Naive B cell (primary cell): Measurements from ENCODE around the gene PLEKHH2. TPM values are rescaled to one million over a fixed set of nuclear protein-coding genes. Genes with fewer than 3 reads are reported as not detected.
"Not testable (repeated sequence)": the region's sequence is repeated elsewhere in the genome, so short reads cannot be mapped to it uniquely, and the experiment has no call there.

ENCODE experiments used
- ATAC-seq, 2 donors: fragments of 150-1000 bp; cut with Tn5 transposase; 2 replicates each; pipeline ENCODE4 v1.10.0; 2021; ENCODE audit warnings: low read depth in 2 of 2, mild to moderate bottlenecking in 2 of 2, moderate library complexity in 2 of 2
- DNase-seq: peaks from one replicate; pipeline ENCODE4 v3.0.0; 2022
- H3K27ac Mint-ChIP-seq, 6 donors: one replicate each; pipeline ENCODE4 v1.8.0; 2020 to 2022; ENCODE audit warnings: mild to moderate bottlenecking in 6 of 6, mixed read lengths in 6 of 6, moderate library complexity in 5 of 6, inconsistent platforms in 2 of 6
- H3K27me3 Mint-ChIP-seq, 3 donors: one replicate each; pipeline ENCODE4 v1.8.0; 2021 to 2022; ENCODE audit warnings: mixed read lengths in 3 of 3, mild to moderate bottlenecking in 1 of 3
- H3K36me3 Mint-ChIP-seq, 2 donors: one replicate each; pipeline ENCODE4 v1.8.0; 2020 to 2022; ENCODE audit warnings: mixed read lengths in 2 of 2, inconsistent platforms in 1 of 2, mild to moderate bottlenecking in 1 of 2
- H3K4me1 Mint-ChIP-seq, 3 donors: one replicate each; pipeline ENCODE4 v1.8.0; 2020 to 2022; ENCODE audit warnings: mixed read lengths in 3 of 3, inconsistent platforms in 1 of 3, mild to moderate bottlenecking in 1 of 3, moderate library complexity in 1 of 3
- H3K4me3 Mint-ChIP-seq, 8 donors: one replicate each; pipeline ENCODE4 v1.8.0; 2020 to 2022; ENCODE audit warnings: mild to moderate bottlenecking in 8 of 8, mixed read lengths in 8 of 8, moderate library complexity in 8 of 8, inconsistent platforms in 2 of 8
- H3K9me3 Mint-ChIP-seq, 7 donors: one replicate each; pipeline ENCODE4 v1.8.0; 2020 to 2022; ENCODE audit warnings: mixed read lengths in 7 of 7, mild to moderate bottlenecking in 5 of 7, inconsistent platforms in 2 of 7, moderate library complexity in 1 of 7
- polyA plus RNA-seq, 6 donors: library from polyadenylated mRNA; unstranded; fragments of 300-500 nt; fragmentation: Illumina TruSeq; gene quantifications; one replicate each; pipeline ENCODE4 v1.2.3, GENCODE V29; 2021; ENCODE audit warnings: low read depth in 6 of 6

Gene PLEKHH2
- polyA plus RNA-seq, 6 donors from 2014 or later: not detected

DNA sequence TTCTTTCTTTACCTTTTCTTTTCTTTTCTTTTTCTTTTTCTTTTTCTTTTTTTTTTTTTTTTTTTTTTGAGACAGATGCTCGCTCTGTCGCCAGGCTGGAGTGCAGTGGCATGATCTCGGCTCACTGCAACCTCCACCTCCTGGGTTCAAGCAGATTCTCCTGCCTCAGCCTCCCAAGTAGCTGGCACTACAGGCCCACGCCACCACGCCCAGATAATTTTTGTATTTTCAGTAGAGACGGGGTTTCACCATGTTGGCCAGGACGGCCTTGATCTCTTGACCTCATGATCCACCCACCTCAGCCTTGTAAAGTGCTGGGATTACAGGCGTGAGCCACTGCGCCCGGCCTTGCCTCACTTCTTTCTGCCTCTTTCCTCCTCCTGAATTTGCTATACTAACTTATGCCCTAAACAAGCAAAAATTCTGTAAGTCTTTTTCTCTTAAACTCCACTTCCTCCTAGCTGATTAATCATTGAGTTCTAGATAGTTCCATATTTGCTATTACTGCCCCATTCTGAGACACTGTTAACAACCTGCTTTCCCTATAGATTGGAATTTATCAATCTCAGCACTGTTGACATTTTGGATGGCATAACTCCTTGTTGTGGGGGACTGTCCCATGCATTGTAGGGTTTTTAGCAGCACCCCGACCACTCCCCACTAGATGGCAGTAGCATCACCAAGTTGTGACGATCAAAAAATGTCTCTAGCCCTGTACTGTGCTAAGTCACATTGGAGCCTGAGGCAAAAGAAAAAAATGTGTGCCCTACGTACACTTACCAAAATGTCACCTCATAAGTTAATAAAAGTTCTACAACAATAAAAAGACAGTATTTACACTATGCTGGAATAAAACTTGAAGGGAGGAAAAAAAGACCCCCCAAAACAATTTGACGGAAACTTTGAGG is 24.8 kb upstream of the PLEKHH2 start:
- H3K4me1 Mint-ChIP-seq: peaks cover 0 to 6% (median 0%) of the 10 kb centered on the region in 3 donors
- peaks cover 11 to 17% (median 12%) of the 10 kb centered on the region in 3 donors for H3K27me3 Mint-ChIP-seq
- peaks cover 0 to 4% of the 10 kb centered on the region in 2 donors for H3K36me3 Mint-ChIP-seq
- peak; percentile 56 for DNase-seq
- ATAC-seq: peak; percentile 94 to 96
- peaks cover 0 to 4% (median 0%) of the 10 kb centered on the region in 7 donors for H3K9me3 Mint-ChIP-seq
- no peak overlapping the region for H3K27ac Mint-ChIP-seq
- no peak overlapping the region for H3K4me3 Mint-ChIP-seq

- H3K27me3 Mint-ChIP-seq: peaks cover 15 to 21% (median 17%) of the 10 kb centered on the region in 3 donors
- no peak for ATAC-seq
- no peak for DNase-seq
- no peak overlapping the region for H3K4me3 Mint-ChIP-seq
- H3K4me1 Mint-ChIP-seq: peaks cover 0 to 6% (median 0%) of the 10 kb centered on the region in 3 donors
- H3K36me3 Mint-ChIP-seq: peaks cover 0 to 7% of the 10 kb centered on the region in 2 donors
- no peak overlapping the region for H3K27ac Mint-ChIP-seq
- H3K9me3 Mint-ChIP-seq: peaks cover 0 to 5% (median 0%) of the 10 kb centered on the region in 7 donors
These were observed 24.1 kb upstream of the PLEKHH2 start for GRCh38 chr2:43612944-43613343.

DNA sequence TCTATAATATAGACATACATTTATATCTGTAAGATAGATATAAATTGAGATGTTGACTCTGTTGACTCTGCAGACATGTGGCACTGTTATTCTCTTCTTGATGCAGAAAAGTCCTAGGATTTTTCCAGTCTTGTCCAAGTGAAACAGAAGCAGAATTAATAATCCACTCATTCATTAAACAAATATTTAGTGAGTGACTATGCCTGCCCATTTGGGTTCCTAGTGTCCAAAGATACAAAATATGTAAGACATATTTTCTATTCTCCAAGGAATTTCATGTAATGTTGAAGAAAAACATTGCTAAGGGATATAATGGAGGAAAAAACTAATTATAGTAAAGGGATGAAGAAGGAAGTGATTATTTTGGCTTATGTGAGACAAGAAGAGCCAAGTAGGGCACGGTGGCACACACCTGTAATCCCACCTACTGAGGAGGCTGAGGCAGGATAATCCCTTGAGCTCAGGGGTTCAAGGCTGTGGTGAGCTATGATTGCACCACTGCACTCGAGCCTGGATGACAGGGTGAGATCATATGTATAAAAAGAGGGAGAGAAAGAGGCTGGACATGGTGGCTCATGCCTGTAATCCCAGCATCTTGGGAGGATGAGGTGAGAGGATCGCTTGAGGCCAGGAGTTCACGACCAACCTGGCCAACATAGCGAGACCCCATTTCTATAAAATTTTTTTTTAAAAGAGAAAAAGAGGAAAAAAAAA is 19.9 kb upstream of the PLEKHH2 start:
- ATAC-seq: no peak
- H3K4me1 Mint-ChIP-seq: peaks cover 0 to 6% (median 0%) of the 10 kb centered on the region in 3 donors
- DNase-seq: no peak
- H3K9me3 Mint-ChIP-seq: peaks cover 0 to 5% (median 0%) of the 10 kb centered on the region in 7 donors
- no peak overlapping the region for H3K4me3 Mint-ChIP-seq
- peaks cover 0 to 7% of the 10 kb centered on the region in 2 donors for H3K36me3 Mint-ChIP-seq
- peaks cover 10 to 40% (median 24%) of the 10 kb centered on the region in 3 donors for H3K27me3 Mint-ChIP-seq
- H3K27ac Mint-ChIP-seq: no peak overlapping the region

GRCh38 chr2:43619511-43619910 is 17.5 kb upstream of the PLEKHH2 start:
- ATAC-seq (no peak), DNase-seq (no peak)
- Mint-ChIP-seq H3K4me1 (no peaks in the 10 kb centered on the region), H3K36me3 (peaks cover 0 to 7% of the 10 kb centered on the region in 2 donors), H3K27ac (no peak overlapping the region), H3K4me3 (no peak overlapping the region), H3K9me3 (peaks cover 0 to 5% (median 0%) of the 10 kb centered on the region in 7 donors), H3K27me3 (peaks cover 23 to 52% (median 35%) of the 10 kb centered on the region in 3 donors)

DNA sequence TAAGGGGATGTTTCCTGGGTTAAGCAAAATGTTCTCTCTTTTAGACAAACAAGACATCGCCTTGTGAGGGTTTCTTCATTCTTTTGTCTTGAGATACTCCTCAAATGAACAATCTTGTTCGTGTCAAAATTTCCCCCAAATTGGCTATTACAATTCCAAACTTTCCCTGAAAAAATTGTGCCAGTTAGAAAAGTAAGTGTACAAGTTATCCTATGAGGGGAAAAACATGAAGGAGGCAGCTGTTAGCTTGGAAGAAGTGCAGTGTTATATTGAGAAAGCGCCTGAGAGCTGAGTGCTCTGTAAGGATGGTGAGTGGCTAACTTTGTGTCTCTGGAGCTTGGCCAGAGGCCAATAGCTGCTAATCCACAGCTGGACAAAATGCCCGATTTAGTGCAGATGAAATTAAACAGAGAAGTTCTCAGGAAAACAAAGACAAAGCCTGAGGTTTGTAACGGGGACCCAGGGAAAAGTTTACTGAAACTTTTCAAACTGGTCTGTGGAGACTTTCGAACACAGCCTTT is 14.1 kb upstream of the PLEKHH2 start:
- ATAC-seq (no peak), DNase-seq (no peak)
- H3K27ac Mint-ChIP-seq: no peak overlapping the region
- H3K4me1 Mint-ChIP-seq: no peaks in the 10 kb centered on the region
- H3K4me3 Mint-ChIP-seq: no peak overlapping the region
- peaks cover 0 to 17% (median 3%) of the 10 kb centered on the region in 7 donors for H3K9me3 Mint-ChIP-seq
- no peaks in the 10 kb centered on the region for H3K36me3 Mint-ChIP-seq
- H3K27me3 Mint-ChIP-seq: peaks cover 15 to 55% (median 30%) of the 10 kb centered on the region in 3 donors

DNA sequence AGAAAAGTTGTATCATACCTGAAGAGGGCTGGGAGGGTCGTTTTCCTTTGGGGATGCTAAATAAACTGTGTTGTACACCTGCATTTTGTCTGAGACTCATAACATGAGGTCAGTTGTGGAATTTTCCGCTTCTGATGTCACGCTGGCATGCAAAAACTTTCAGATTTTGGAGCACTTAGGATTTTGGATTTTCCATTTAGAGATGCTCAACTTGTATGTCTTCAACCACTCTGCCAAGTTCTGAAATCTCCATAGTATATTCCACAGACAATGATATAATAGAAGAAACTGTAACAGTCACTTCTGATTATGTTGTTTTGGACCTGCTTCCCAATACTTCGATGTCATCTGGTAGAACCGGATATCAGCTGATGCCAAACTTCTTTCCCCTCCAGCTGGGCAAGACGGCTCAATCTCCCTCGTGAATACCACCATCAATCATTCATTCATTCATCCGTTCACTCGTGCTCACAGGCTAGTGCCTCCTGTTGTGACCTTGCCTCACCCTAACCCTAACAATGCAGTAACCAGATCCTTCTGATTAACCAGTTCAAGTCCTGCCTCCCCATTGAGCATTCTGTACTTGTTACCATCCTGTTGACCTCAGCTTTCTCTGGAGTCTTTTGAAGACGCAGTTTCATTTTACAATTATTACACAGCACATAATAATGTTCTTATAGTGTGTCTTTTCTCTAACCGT is 5.3 kb upstream of the PLEKHH2 start:
- Mint-ChIP-seq H3K9me3 (peaks cover 0 to 30% (median 3%) of the 10 kb centered on the region in 7 donors), H3K27me3 (peaks cover 53 to 61% (median 57%) of the 10 kb centered on the region in 3 donors), H3K4me1 (peaks cover 4 to 8% (median 5%) of the 10 kb centered on the region in 3 donors), H3K4me3 (no peak overlapping the region), H3K27ac (peak overlapping the region in 1 of 6 donors; percentile 26), H3K36me3 (no peaks in the 10 kb centered on the region)
- no peak for ATAC-seq
- DNase-seq: no peak

GRCh38 chr2:43634604-43635306 is 2.3 kb upstream of the PLEKHH2 start:
- peaks cover 12 to 16% (median 13%) of the 10 kb centered on the region in 3 donors for H3K4me1 Mint-ChIP-seq
- H3K27ac Mint-ChIP-seq: no peak overlapping the region
- peaks cover 3 to 15% (median 5%) of the 10 kb centered on the region in 7 donors for H3K9me3 Mint-ChIP-seq
- no peaks in the 10 kb centered on the region for H3K36me3 Mint-ChIP-seq
- DNase-seq (no peak), ATAC-seq (no peak)
- peak overlapping the region in 1 of 8 donors; percentile 82 for H3K4me3 Mint-ChIP-seq
- H3K27me3 Mint-ChIP-seq: peaks cover 61 to 75% (median 72%) of the 10 kb centered on the region in 3 donors

GRCh38 chr2:43636153-43636552 is 907 bp upstream of the PLEKHH2 start:
- Mint-ChIP-seq H3K27ac (peak overlapping the region in 1 of 6 donors; percentile 43), H3K9me3 (peaks cover 3 to 18% (median 9%) of the 10 kb centered on the region in 7 donors), H3K27me3 (peaks cover 55 to 74% (median 68%) of the 10 kb centered on the region in 3 donors), H3K4me3 (peak overlapping the region in 6 of 8 donors; percentile 45 to 93 (median 75)), H3K4me1 (peaks cover 12 to 16% (median 13%) of the 10 kb centered on the region in 3 donors)
- ATAC-seq, H3K36me3 Mint-ChIP-seq, DNase-seq: not testable (repeated sequence)

DNA sequence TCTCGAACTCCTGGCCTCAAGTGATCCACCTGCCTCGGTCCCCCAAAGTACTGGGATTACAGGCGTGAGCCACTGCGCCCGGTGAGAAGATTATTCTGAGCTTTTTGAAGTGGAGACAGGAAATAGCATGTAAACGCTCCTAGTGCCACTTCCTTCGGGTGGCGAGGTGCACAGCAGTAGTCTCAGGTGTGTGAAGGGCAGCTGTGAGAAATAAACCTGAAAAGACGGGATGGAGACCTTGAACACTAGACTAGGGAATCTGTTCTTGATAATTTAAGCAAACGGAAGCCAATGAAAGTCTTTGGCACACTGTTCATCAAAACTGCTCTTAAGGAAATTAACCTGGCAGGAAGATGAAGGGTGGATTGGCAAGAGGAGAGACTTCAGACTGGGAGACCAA is 439 bp upstream of the PLEKHH2 start:
- no peak for ATAC-seq
- H3K27ac Mint-ChIP-seq: peak overlapping the region in 2 of 6 donors; percentile 43 to 66
- no peaks in the 10 kb centered on the region for H3K36me3 Mint-ChIP-seq
- peaks cover 3 to 18% (median 9%) of the 10 kb centered on the region in 7 donors for H3K9me3 Mint-ChIP-seq
- peaks cover 52 to 70% (median 64%) of the 10 kb centered on the region in 3 donors for H3K27me3 Mint-ChIP-seq
- H3K4me3 Mint-ChIP-seq: peak overlapping the region; percentile 82 to 94 (median 88)
- H3K4me1 Mint-ChIP-seq: peaks cover 12 to 16% (median 13%) of the 10 kb centered on the region in 3 donors
- DNase-seq: no peak

GRCh38 chr2:43642363-43642762 is 5.3 kb downstream of the PLEKHH2 start:
- Mint-ChIP-seq H3K36me3 (no peaks in the 10 kb centered on the region), H3K27ac (no peak overlapping the region), H3K4me3 (no peak overlapping the region), H3K4me1 (peaks cover 5 to 6% (median 6%) of the 10 kb centered on the region in 3 donors), H3K9me3 (peaks cover 3 to 18% (median 9%) of the 10 kb centered on the region in 7 donors), H3K27me3 (peaks cover 12 to 25% (median 25%) of the 10 kb centered on the region in 3 donors)
- ATAC-seq: no peak
- no peak for DNase-seq

GRCh38 chr2:43643680-43644079 is 6.6 kb downstream of the PLEKHH2 start:
- Mint-ChIP-seq H3K4me1 (no peaks in the 10 kb centered on the region), H3K27ac (no peak overlapping the region), H3K36me3 (no peaks in the 10 kb centered on the region), H3K27me3 (peaks cover 5 to 26% (median 23%) of the 10 kb centered on the region in 3 donors), H3K4me3 (no peak overlapping the region), H3K9me3 (peaks cover 3 to 18% (median 9%) of the 10 kb centered on the region in 7 donors)
- ATAC-seq: no peak
- no peak for DNase-seq

DNA sequence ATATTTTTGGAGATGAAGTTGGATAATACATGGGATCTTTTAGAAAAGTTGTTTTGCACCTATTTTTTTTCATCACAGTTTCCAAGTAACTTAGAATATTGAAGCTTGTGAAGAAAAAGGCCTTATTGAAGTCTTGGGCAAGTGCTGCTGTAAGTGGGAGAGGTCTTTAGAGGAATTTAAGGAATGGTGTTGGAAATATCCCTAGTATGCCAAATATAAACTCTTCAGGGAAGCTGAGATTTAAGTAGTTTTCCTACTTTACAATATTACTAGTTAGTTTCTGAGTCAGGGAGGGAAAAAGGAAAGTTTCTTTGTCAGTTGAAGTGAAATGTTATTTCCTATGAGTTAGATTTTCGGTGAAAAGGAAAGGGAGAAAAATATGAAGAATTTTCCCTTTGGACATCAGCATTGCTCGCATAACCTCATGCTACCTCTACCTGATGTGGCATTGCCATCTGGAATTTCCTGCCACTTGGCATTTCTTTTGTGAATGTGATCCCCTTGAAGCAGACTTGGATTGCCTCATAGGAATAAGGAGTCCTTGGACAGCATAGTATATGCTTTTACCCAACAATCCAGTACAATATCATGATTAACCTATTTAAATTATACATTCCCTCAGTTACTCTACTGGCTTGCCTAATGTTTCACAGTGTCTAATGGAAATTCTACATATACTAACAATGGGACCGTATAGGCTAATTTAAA is 12.1 kb downstream of the PLEKHH2 start:
- Mint-ChIP-seq H3K36me3 (peaks cover 0 to 5% of the 10 kb centered on the region in 2 donors), H3K4me1 (no peaks in the 10 kb centered on the region), H3K27ac (no peak overlapping the region), H3K9me3 (no peaks in the 10 kb centered on the region), H3K27me3 (peaks cover 22 to 42% (median 30%) of the 10 kb centered on the region in 3 donors), H3K4me3 (no peak overlapping the region)
- ATAC-seq (no peak), DNase-seq (no peak)
